ENCODE results near the gene KIF5C.

Gene KIF5C

GRCh38 chr2:148888003-148888501 is 13.0 kb downstream of the KIF5C start:
- peak; percentile 71 to 83 for DNase-seq

- no peak for DNase-seq
Observed at GRCh38 chr2:148888986-148889385, 14.0 kb downstream of the KIF5C start.

GRCh38 chr2:148893906-148894305 is 18.9 kb downstream of the KIF5C start:
- DNase-seq, result no peak

DNA sequence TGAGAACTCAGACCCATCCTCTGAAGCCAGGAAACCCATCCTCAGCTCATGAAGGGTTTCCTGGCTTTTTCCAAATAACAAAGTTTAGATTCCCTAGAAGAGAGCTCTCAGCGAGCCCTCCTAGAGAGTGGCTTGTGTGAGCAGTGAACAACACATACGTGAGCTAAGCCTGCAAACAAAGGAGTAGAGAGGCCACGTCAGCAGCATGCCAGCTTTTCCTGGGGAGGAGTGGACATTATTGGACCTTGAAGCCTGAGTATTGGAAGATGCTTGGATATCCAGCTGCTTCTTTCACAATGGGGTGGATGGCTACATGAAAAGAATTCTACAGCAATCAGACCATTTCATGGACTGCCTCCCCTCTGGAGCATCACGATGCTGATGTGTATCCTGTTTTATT is 21.1 kb downstream of the KIF5C start:
- DNase-seq, result peak; percentile 16 to 65

DNA sequence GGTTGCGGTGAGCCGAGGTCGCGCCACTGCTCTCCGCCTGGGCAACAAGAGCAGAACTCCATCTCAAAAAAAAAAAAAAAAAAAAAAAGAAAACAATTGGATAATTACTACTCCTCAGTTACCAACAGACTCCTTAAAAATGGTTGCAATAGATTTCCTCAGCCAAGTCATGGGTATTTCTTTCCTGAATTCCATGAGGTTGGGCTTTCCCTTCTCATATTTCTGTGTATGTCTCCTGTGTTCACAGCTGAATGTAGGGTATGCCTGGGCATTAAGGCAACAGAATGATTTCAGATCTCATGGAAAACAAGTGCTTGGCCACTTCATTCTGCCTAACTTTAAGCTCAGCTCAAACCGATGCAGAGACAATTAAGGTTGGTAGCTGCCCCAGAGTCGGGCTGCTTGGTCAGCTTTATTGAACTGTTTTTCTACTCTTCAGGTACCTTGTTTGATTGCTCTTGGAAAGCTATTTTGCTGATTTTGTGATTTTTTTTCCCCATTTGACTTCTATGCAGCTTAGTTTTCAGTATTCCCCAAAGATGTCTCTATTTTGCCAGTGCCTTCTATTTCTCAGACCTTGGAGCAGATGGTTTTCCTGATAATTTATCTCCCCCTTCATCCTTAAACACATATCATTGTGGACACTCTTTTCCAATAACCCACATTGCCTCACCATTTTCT is 24.8 kb downstream of the KIF5C start:
- DNase-seq, result no peak

DNA sequence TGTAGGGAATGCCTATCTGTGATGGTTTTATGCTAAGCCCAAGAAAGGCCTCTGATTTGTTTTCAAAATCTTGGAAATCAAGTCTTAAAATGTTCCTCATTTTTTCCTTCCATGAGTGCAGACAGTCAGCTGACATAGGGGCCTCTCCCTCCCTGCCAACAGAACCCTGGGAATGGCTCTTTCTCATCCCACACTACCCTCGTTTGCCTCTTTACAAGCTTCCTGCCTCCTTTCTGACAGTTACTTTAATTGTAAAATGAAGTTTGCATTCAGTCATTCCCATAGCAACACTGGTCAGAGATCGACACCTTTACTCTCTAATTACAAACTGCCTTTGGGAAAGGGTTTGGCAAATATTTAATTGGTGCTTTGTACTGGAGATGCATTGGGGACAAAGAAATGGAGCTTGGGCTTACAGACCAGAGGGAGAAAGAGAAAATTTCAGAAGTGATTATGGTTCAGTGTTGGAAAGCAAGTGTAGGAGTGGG is 25.4 kb downstream of the KIF5C start:
- DNase-seq, result peak; percentile 86 to 97

- DNase-seq, result peak; percentile 81 to 94
Observed at GRCh38 chr2:148901142-148901541, 26.1 kb downstream of the KIF5C start.

DNA sequence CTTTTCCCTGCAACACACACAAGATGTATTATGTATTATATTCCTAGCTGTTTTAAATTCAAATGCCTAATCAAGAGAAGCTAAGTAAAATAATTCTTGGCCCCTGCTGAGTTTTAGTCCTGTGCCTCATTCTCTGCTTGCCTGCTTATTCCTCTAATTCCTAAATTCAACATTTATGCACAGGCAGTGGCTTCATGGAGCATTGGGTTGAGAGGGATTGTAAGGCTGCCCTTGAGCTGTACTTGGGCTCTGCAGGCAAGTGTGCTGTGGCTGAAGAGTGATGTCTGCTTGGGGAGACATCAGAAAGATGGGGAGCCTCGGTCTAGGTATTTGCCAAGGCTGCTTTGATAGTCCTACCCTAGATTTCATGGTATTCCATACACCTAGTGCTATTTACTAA is 27.8 kb downstream of the KIF5C start:
- DNase-seq, result no peak

GRCh38 chr2:148903294-148903693 is 28.3 kb downstream of the KIF5C start:
- no peak for DNase-seq

GRCh38 chr2:148903979-148904378 is 29.0 kb downstream of the KIF5C start:
- peak; percentile 59 to 93 for DNase-seq

- no peak for DNase-seq
Observed at GRCh38 chr2:148906124-148906523, 31.1 kb downstream of the KIF5C start.

DNA sequence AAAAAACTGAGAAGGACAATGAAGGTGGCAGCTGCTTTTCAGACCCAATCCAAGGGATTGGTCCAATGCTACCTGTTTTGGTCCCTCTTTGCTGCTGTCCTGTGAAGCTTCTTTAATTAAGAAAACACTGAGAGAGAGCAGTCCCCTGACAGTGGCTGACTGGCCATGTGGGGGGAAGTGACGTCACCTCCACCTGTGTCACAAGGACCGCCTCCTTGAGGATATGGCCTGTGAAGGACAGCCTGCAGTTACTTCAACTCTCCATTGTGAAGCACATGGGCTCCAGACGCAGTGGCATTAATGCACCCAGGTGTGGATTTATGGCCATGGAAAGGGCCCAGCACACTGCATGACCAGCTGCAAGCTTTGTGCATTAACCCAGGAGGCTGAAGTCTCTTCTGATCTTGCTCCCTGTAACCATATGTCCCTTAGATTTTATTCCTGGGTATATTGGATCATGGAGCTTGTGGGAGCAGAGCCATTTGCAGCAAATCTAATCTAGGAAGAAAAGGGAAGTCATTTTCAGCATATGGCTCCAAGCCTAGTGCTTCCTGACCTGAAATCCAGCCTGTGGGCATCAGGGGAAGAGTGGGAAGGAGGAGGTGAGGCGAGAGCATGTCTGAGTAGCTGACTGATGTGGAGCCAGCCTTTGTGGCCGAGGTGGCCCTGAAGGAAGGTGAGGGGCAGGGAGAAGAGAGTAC is 32.2 kb downstream of the KIF5C start:
- no peak for DNase-seq

DNA sequence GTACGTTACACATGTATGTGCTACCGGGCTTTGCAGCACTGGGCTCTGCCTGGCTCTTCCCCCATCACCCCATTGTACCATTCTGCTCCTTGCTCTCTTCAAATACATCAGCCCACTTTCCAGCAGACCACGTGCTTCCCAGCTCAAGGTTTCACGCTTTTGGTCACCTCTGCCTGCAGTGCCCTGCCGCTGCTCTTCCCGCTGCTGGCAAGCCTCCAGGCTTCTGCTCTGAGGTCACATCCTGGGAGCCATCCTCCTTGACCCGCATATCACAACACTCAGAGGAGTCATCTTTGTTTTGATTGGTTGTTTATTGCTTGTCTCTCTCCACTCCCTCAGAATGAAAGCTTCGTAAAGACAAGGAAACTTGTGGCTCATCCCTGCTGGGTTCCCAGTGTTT is 34.1 kb downstream of the KIF5C start:
- no peak for DNase-seq

- DNase-seq, result no peak
Observed at GRCh38 chr2:148913061-148913460, 38.0 kb downstream of the KIF5C start.

- no peak for DNase-seq
Observed at GRCh38 chr2:148913492-148913891, 38.5 kb downstream of the KIF5C start.

DNA sequence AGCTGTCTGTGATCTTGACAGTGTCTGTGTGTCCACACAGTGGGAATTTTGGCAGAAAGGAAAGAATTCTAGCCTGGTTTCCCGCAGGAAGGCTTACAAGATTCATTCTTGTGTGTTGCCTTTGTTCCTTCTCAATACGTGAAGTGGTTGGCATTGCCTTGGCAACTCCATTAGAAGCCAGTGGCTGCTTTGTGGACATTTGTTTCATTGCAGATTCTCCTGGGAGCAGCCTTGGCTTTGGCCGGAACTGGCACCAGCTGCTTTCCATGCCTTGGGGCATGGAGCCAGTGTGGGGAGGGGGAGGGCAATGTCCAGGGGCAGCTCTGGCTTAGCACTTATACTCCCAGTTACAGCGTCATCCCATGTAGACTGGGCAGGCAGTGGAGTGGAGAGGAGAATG is 39.4 kb downstream of the KIF5C start:
- peak; percentile 87 to 96 for DNase-seq

DNA sequence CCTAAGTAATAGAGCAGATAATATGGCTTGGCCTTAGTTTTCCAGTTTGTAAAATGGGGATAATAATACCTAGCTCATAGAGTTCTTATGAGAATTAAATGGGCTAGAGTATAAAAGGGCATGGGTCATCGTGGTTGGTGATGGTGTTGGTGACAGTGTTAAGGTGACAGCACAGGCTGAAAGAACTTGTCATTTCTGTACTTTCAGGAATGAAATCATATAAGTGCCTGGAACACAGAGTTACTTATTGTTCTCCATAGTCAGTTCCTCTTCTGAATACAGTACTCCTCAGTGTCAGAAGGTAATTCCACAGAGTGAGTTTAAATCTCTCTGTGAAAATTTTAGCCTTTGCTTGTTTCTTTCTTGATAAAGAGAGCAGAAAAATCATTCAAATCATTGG is 42.4 kb downstream of the KIF5C start:
- no peak for DNase-seq

- no peak for DNase-seq
Observed at GRCh38 chr2:148918554-148918953, 43.5 kb downstream of the KIF5C start.

- no peak for DNase-seq
Observed at GRCh38 chr2:148920559-148920958, 45.5 kb downstream of the KIF5C start.

DNA sequence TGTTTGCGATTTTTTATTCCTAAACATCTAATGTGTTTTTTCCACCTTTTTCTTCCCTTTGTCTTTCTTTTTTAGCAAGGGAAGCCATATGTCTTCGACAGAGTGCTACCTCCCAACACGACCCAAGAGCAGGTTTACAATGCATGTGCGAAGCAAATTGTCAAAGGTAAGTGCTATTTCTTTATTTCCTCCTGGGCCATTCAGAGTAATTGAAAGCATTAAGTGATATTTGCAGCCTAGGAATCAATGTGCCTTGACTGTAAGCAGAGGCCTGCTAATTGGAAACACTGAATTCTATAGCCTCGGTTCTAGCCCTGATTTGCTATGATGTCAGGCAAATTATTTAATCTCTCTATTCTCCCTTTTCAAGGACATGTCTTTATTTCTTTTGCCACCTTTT is 47.0 kb downstream of the KIF5C start:
- DNase-seq, result no peak

DNA sequence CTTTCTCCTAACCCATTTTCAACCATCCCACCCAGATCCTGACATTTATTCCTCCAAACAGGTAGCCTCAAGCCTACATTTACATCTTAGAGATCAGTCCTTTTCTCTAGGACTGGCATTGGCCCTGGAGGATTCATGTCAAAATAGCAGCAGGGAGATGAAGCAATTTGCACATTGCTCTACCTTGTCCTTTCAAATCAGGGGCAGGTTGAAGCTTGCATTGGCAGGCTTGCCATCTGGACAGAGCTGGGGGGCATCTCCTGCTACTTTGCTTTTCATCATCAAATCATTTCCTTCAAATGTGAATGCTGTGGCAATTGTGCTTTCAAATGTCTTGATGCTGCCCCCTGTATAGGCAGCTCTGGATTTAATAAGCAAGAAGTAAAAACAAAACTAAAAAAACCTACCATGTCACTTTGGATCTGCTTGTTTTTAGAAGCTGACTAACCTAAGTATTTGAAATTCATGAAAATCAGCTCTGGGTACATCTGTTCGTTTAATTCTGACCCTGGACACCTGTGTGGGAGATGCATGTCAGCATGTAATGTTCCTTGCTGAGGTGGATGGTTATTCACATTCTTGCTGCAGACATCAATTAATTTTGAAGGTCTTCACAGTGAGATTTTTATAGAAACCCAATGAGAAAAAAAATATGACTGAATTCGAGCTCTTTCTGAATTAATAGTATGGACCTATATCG is 47.9 kb downstream of the KIF5C start:
- DNase-seq, result peak; percentile 22 to 69

GRCh38 chr2:148924514-148925178 is 49.6 kb downstream of the KIF5C start:
- DNase-seq, result no peak

DNA sequence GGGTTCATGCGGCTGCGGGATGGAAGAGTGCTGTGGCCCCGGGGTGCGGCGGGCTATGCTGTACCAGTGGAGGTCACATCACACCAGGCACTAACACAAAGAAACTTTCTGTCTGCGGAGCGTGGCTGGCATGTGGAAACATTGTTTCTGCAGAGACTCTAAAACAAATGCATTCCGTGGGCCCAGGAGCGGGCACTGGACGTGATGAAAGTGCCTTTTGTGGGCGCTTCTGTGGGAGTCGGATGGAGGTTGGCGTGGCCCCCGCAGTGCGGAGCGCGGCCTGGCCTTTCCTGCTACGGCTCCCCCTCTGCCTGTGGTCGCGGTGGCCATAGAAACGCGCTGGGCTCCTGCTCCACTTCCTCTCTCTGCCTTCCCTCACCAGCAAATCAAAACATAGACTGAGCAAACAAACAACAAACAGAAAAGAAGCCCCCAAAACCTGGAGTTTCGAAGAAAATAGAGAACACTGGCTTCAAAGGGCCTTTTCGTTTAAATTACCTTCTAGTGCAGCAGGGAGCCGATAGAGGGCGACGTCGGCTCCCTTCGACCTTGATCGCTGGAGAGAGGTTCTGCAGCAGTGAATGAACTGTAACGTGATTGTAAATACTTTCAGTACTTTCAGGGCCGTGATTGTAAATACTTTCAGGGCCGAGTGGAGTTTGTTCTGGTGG is 51.4 kb downstream of the KIF5C start:
- no peak for DNase-seq
